Raji (cell line): ENCODE measurements around the gene CLIP2.

Source experiments
- POLR2A ChIP-seq: IDR thresholded peaks from 2 replicates; pipeline ENCODE4 v1.6.1; 2011; ENCODE audit warnings: low read depth, low read length, control low read depth; ENCODE audit not compliant: insufficient read depth

Gene CLIP2

GRCh38 chr7:74365322-74366022 lies 76.3 kb downstream of the CLIP2 start:
- no peak for TF ChIP-seq POLR2A

GRCh38 chr7:74371381-74372341 lies 82.5 kb downstream of the CLIP2 start:
- TF ChIP-seq POLR2A, result no peak

- TF ChIP-seq POLR2A, result no peak
Measured at GRCh38 chr7:74372511-74373111, 83.4 kb downstream of the CLIP2 start.

DNA sequence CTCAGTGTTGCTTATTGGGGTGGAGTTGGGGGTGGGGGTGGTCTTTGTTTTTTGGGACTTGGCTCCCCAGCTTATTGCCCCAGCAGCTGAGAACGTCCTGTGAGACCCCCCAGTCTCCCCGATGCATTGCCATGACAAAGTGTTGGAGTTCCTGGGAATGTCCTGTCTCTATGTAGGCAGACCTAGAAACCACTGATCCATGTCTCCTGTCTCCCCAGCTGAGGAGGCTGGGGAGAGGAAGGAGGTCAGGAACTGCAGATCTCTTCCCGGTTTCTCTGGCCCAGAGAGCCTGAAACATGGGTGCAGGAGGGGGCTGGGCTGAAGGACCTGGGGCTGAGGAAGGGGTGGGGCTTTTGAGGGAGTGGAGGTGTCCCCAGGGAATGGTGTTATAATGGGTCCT lies 84.3 kb downstream of the CLIP2 start:
- no peak for TF ChIP-seq POLR2A

DNA sequence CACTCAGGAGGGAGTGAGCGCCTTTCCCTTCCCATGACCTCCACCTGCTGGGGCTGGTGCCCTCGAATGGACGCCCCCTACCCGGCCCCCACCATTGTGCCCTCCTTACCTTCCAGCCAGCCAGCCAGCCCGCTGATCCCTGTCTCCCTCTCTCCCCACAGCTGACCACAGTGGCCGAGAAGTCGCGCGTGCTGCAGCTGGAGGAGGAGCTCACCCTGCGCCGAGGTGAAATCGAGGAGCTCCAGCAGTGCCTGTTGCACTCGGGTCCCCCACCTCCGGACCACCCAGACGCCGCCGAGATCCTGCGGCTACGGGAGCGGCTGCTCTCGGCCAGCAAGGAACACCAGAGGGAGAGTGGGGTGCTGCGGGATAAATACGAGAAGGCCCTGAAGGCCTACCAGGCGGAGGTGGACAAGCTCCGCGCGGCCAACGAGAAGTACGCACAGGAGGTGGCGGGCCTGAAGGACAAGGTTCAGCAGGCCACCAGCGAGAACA lies 86.6 kb downstream of the CLIP2 start:
- no peak for TF ChIP-seq POLR2A

GRCh38 chr7:74376256-74377036 lies 87.2 kb downstream of the CLIP2 start:
- TF ChIP-seq POLR2A, result no peak

DNA sequence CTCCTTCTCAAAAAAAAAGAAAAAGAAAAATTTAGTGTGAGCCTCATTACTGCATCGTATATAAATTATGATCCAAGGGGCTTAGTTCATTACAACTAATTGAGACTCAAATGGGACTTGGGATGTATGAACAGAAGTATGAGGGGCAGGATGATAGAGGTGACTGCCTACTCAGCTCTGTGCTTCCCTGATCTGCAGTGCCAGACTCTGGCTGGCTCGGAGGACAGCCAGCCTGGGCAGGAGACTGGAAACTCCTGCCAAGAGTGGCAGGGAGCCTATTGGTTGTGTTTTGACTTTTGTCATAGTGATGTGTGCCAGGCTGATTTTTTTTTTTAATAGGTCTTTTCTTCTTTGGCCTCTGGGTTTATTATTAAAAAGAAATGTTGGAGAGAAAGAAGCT lies 90.7 kb downstream of the CLIP2 start:
- TF ChIP-seq POLR2A, result no peak

- TF ChIP-seq POLR2A, result no peak
Measured at GRCh38 chr7:74380720-74381119, 91.5 kb downstream of the CLIP2 start.

GRCh38 chr7:74387606-74388005 lies 98.4 kb downstream of the CLIP2 start:
- TF ChIP-seq POLR2A, result no peak

DNA sequence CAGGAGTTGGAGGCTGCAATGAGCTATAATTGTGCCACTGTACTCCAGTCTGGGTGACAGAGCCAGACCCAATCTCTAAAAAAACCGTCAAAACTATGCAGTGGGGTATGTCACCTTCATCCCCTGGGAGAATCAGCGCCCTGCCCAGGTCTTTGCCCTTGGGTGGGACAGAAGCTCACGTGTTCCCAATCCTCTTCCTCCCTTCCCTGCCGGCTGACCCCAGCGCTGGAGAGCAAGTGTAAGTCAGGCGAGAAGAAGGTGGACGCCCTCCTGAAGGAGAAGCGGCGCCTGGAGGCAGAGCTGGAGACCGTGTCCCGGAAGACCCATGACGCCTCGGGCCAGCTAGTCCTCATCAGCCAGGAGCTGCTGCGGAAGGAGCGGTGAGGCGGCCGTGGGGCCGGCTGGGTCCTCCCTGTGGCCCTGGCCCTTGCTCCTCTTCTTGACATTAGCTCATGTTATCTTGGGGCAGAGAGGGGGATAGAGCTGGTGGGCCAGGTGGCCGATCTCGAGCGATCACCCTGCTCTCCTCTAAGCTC lies 99.7 kb downstream of the CLIP2 start:
- TF ChIP-seq POLR2A, result no peak

GRCh38 chr7:74395745-74396311 lies 106.6 kb downstream of the CLIP2 start:
- no peak for TF ChIP-seq POLR2A

GRCh38 chr7:74396993-74397392 lies 107.8 kb downstream of the CLIP2 start:
- no peak for TF ChIP-seq POLR2A

GRCh38 chr7:74398426-74398825 lies 109.2 kb downstream of the CLIP2 start:
- TF ChIP-seq POLR2A, result no peak

GRCh38 chr7:74399006-74399405 lies 109.8 kb downstream of the CLIP2 start:
- no peak for TF ChIP-seq POLR2A
